ENCODE results near the gene PEX11B.

PEX11B gene

GRCh38 chr1:145893306-145894055, 25.0 kb downstream of the PEX11B start:
- H3K4me3 ChIP-seq (ENCODE audit: low read depth, low read length), result no peak overlapping the region
- H3K36me3 ChIP-seq, result no peaks in the 10 kb centered on the region
- H3K4me1 ChIP-seq, result peaks cover 6% of the 10 kb centered on the region; the same call in 1 of the 2 replicates
- DNase-seq, result no peak
- no peaks in the 10 kb centered on the region for H3K9me3 ChIP-seq
- no peak for TF ChIP-seq CTCF (IDR thresholded peaks at IDR 0.05; ENCODE audit: low read depth, low read length)
- H3K27me3 ChIP-seq, result no peaks in the 10 kb centered on the region

GRCh38 chr1:145892486-145893087, 25.9 kb downstream of the PEX11B start:
- no peak for TF ChIP-seq CTCF (IDR thresholded peaks at IDR 0.05; ENCODE audit: low read depth, low read length)
- Histone ChIP-seq H3K36me3 (no peaks in the 10 kb centered on the region), H3K4me3 (ENCODE audit: low read depth, low read length) (no peak overlapping the region), H3K9me3 (no peaks in the 10 kb centered on the region), H3K27me3 (no peaks in the 10 kb centered on the region), H3K4me1 (peaks cover 6% of the 10 kb centered on the region; the same call in 1 of the 2 replicates)
- DNase-seq, result no peak

- H3K4me1 ChIP-seq, result peaks cover 6% of the 10 kb centered on the region; the same call in 1 of the 2 replicates
- peak; percentile 94 for DNase-seq
- H3K36me3 ChIP-seq, result no peaks in the 10 kb centered on the region
- no peaks in the 10 kb centered on the region for H3K27me3 ChIP-seq
- peak overlapping the region; percentile 4; the same call in 1 of the 2 replicates for H3K4me3 ChIP-seq (ENCODE audit: low read depth, low read length)
- peak; percentile 98 for TF ChIP-seq CTCF (IDR thresholded peaks at IDR 0.05; ENCODE audit: low read depth, low read length)
- H3K9me3 ChIP-seq, result no peaks in the 10 kb centered on the region
Observed at GRCh38 chr1:145891587-145892485, 26.7 kb downstream of the PEX11B start.

GRCh38 chr1:145891143-145891542, 27.4 kb downstream of the PEX11B start:
- no peak for TF ChIP-seq CTCF (IDR thresholded peaks at IDR 0.05; ENCODE audit: low read depth, low read length)
- DNase-seq, result no peak
- Histone ChIP-seq H3K36me3 (no peaks in the 10 kb centered on the region), H3K27me3 (no peaks in the 10 kb centered on the region), H3K4me3 (ENCODE audit: low read depth, low read length) (no peak overlapping the region), H3K4me1 (peaks cover 6% of the 10 kb centered on the region; the same call in 1 of the 2 replicates), H3K9me3 (no peaks in the 10 kb centered on the region)

GRCh38 chr1:145889722-145890121, 28.8 kb downstream of the PEX11B start:
- no peaks in the 10 kb centered on the region for H3K36me3 ChIP-seq
- H3K27me3 ChIP-seq, result peaks cover 4% of the 10 kb centered on the region; the same call in 1 of the 2 replicates
- no peak for DNase-seq
- TF ChIP-seq CTCF (IDR thresholded peaks at IDR 0.05; ENCODE audit: low read depth, low read length), result no peak
- H3K4me1 ChIP-seq, result peaks cover 6% of the 10 kb centered on the region; the same call in 1 of the 2 replicates
- H3K4me3 ChIP-seq (ENCODE audit: low read depth, low read length), result no peak overlapping the region
- H3K9me3 ChIP-seq, result no peaks in the 10 kb centered on the region

All from BE2C (cell line).